HEK293T (cell line): ENCODE results near the gene EXOC6B.

Source experiments
- ARNT ChIP-seq: fragments of 450-650 bp; IDR thresholded peaks from 2 replicates; pipeline ENCODE4 v1.6.1; 2017; ENCODE audit warnings: mild to moderate bottlenecking
- BHLHE40 ChIP-seq: fragments of 450-650 bp; IDR thresholded peaks from 2 replicates; pipeline ENCODE4 v1.6.1; 2016; ENCODE audit warnings: mild to moderate bottlenecking, moderate library complexity, borderline replicate concordance
- ELF4 ChIP-seq: fragments of 450-650 bp; IDR thresholded peaks from 2 replicates; pipeline ENCODE4 v1.6.1; 2017; ENCODE audit warnings: antibody characterized with exemption
- FOXA1 ChIP-seq: fragments of 450-650 bp; IDR thresholded peaks from 2 replicates; pipeline ENCODE4 v1.6.1; 2016; ENCODE audit warnings: mild to moderate bottlenecking
- FOXK2 ChIP-seq: fragments of 450-650 bp; IDR thresholded peaks from 2 replicates; pipeline ENCODE4 v1.6.1; 2016; ENCODE audit warnings: mild to moderate bottlenecking
- HDGF ChIP-seq: fragments of 450-650 bp; IDR thresholded peaks from 2 replicates; pipeline ENCODE4 v1.6.1; 2017; ENCODE audit warnings: antibody characterized with exemption, borderline replicate concordance
- L3MBTL2 ChIP-seq: fragments of 450-650 bp; conservative IDR thresholded peaks from 2 replicates; pipeline ENCODE4 v1.6.1; 2016; ENCODE audit warnings: mild to moderate bottlenecking
- LEF1 ChIP-seq: fragments of 450-650 bp; IDR thresholded peaks from 2 replicates; pipeline ENCODE4 v1.6.1; 2017; ENCODE audit warnings: mild to moderate bottlenecking, borderline replicate concordance
- NFRKB ChIP-seq: fragments of 450-650 bp; IDR thresholded peaks from 2 replicates; pipeline ENCODE4 v1.6.1; 2016; ENCODE audit warnings: mild to moderate bottlenecking, moderate library complexity
- PKNOX1 ChIP-seq: fragments of 450-650 bp; IDR thresholded peaks from 2 replicates; pipeline ENCODE4 v1.6.1; 2016
- SP1 ChIP-seq: fragments of 450-650 bp; IDR thresholded peaks from 2 replicates; pipeline ENCODE4 v1.6.1; 2017
- SUZ12 ChIP-seq: fragments of 450-650 bp; IDR thresholded peaks from 2 replicates; pipeline ENCODE4 v1.6.1; 2016; ENCODE audit warnings: mild to moderate bottlenecking
- TARDBP ChIP-seq: fragments of 450-650 bp; IDR thresholded peaks from 2 replicates; pipeline ENCODE4 v1.6.1; 2016

GRCh38 chr2:72788756-72789155 lies 37.1 kb downstream of the EXOC6B start:
- TF ChIP-seq SP1 (no peak), BHLHE40 (no peak), FOXA1 (no peak), ARNT (no peak), ELF4 (no peak), HDGF (no peak), LEF1 (no peak), PKNOX1 (no peak), SUZ12 (no peak), FOXK2 (no peak), TARDBP (no peak), NFRKB (no peak), L3MBTL2 (no peak)
